Neuronal stem cell (in vitro differentiated cells): ENCODE results near the gene ARHGAP23.

Experiments
- DNase-seq: peaks from one replicate; pipeline ENCODE4 v3.0.0-alpha.2; 2013; ENCODE audit warnings: low spot score
- H2AFZ ChIP-seq: one replicate; pipeline ENCODE4 v1.6.1; 2013; ENCODE audit warnings: mild to moderate bottlenecking, low read length, inconsistent platforms
- H2AK5ac ChIP-seq: 2 replicates; pipeline ENCODE4 v1.6.1; 2013; ENCODE audit warnings: low read depth, mild to moderate bottlenecking, inconsistent platforms, low read length, moderate library complexity, mixed read lengths
- H2BK120ac ChIP-seq: 2 replicates; pipeline ENCODE4 v1.6.1; 2013; ENCODE audit warnings: low read depth, mild to moderate bottlenecking, inconsistent platforms, low read length, moderate library complexity, mixed read lengths
- H2BK12ac ChIP-seq: one replicate; pipeline ENCODE4 v1.6.1; 2013; ENCODE audit warnings: low read length, inconsistent platforms
- H2BK15ac ChIP-seq: 2 replicates; pipeline ENCODE4 v1.6.1; 2013; ENCODE audit warnings: mild to moderate bottlenecking, low read length, inconsistent platforms, mixed read lengths
- H2BK5ac ChIP-seq: one replicate; pipeline ENCODE4 v1.6.1; 2013; ENCODE audit warnings: inconsistent platforms, mild to moderate bottlenecking, low read length, moderate library complexity
- H3K14ac ChIP-seq: one replicate; pipeline ENCODE4 v1.6.1; 2013; ENCODE audit warnings: low read length, inconsistent platforms
- H3K18ac ChIP-seq: 2 replicates; pipeline ENCODE4 v1.6.1; 2013; ENCODE audit warnings: low read length, inconsistent platforms
- H3K23ac ChIP-seq: 2 replicates; pipeline ENCODE4 v1.6.1; 2013; ENCODE audit warnings: low read depth, mild to moderate bottlenecking, mixed read lengths, low read length, inconsistent platforms; ENCODE audit not compliant: poor library complexity
- H3K27ac ChIP-seq: replicated peaks from 3 replicates; pipeline ENCODE4 v1.5.1; 2013; ENCODE audit warnings: low read length, inconsistent platforms
- H3K27me3 ChIP-seq, 3 experiments: 2 replicates each; pipeline ENCODE4 v1.6.1; 2013; ENCODE audit warnings: low read length in 3 of 3, mild to moderate bottlenecking in 2 of 3, inconsistent platforms in 1 of 3, low read depth in 1 of 3, mixed read lengths in 1 of 3, moderate library complexity in 1 of 3; ENCODE audit not compliant: control insufficient read depth in 3 of 3, insufficient read depth in 3 of 3
- H3K36me3 ChIP-seq, 2 donors: replicated peaks in 1 of 2; 2 replicates each; pipeline ENCODE4 v1.6.1; 2013; ENCODE audit warnings: low read length in 2 of 2; ENCODE audit not compliant: control insufficient read depth in 2 of 2, insufficient read depth in 2 of 2
- H3K4ac ChIP-seq: 2 replicates; pipeline ENCODE4 v1.6.1; 2013; ENCODE audit warnings: inconsistent platforms, mild to moderate bottlenecking, low read length, moderate library complexity
- H3K4me1 ChIP-seq, 2 donors: 1 replicate in 1 of 2; 2 replicates in 1 of 2; pipeline ENCODE4 v1.6.1; 2013; ENCODE audit warnings: low read length in 2 of 2, low read depth in 1 of 2; ENCODE audit not compliant: control insufficient read depth in 2 of 2, insufficient read depth in 1 of 2
- H3K4me2 ChIP-seq: one replicate; pipeline ENCODE4 v1.6.1; 2013; ENCODE audit warnings: mild to moderate bottlenecking, low read length, inconsistent platforms; ENCODE audit not compliant: insufficient read depth, poor library complexity, severe bottlenecking
- H3K4me3 ChIP-seq, 2 donors: 2 replicates each; pipeline ENCODE4 v1.5.1; 2013; ENCODE audit warnings: low read length in 2 of 2, mild to moderate bottlenecking in 2 of 2, inconsistent platforms in 1 of 2, moderate library complexity in 1 of 2
- H3K79me1 ChIP-seq: one replicate; pipeline ENCODE4 v1.6.1; 2013; ENCODE audit warnings: low read depth, mild to moderate bottlenecking, inconsistent platforms, low read length, moderate library complexity
- H3K9ac ChIP-seq: one replicate; pipeline ENCODE4 v1.6.1; 2013; ENCODE audit warnings: mild to moderate bottlenecking, low read depth, low read length, inconsistent platforms; ENCODE audit not compliant: poor library complexity
- H3K9me3 ChIP-seq, 2 donors: replicated peaks in 1 of 2; 2 replicates each; pipeline versions ENCODE3 to v1.6.1; 2013; ENCODE audit warnings: low read length in 2 of 2, mild to moderate bottlenecking in 2 of 2, inconsistent platforms in 1 of 2, low read depth in 1 of 2, mixed read lengths in 1 of 2, moderate library complexity in 1 of 2; ENCODE audit not compliant: control insufficient read depth in 2 of 2, insufficient read depth in 1 of 2
- H4K8ac ChIP-seq: one replicate; pipeline ENCODE4 v1.6.1; 2013; ENCODE audit warnings: low read depth, mild to moderate bottlenecking, inconsistent platforms, low read length, moderate library complexity
- H4K91ac ChIP-seq: one replicate; pipeline ENCODE4 v1.6.1; 2013; ENCODE audit warnings: low read length, low read depth, mild to moderate bottlenecking, inconsistent platforms; ENCODE audit not compliant: poor library complexity
- WGBS, 2 donors: extraction: QIAGEN DNeasy Blood & Tissue Kit; methylation state at CpG; one replicate each; pipeline ENCODE4 v1.1.7; 2013; ENCODE audit warnings: missing lambda C conversion rate in 2 of 2, mixed read lengths in 1 of 2; ENCODE audit not compliant: insufficient read length in 2 of 2, insufficient replicate concordance in 1 of 2; ENCODE audit errors: extremely low coverage in 2 of 2; 5-methylcytosine and 5-hydroxymethylcytosine counted together

Gene ARHGAP23

GRCh38 chr17:38461683-38462082, 33.4 kb downstream of the ARHGAP23 start:
- Histone ChIP-seq H3K14ac (no peak overlapping the region), H3K9me3 (no peaks in the 10 kb centered on the region), H3K18ac (no peak overlapping the region), H3K4me3 (no peak overlapping the region), H3K9ac (no peak overlapping the region), H3K23ac (no peak overlapping the region), H3K4me2 (no peak overlapping the region), H2BK5ac (no peak overlapping the region), H3K4ac (no peak overlapping the region), H2BK120ac (no peak overlapping the region), H2BK15ac (peak overlapping the region; percentile 81), H4K91ac (peak overlapping the region; percentile 97), H2AK5ac (no peak overlapping the region), H2AFZ (no peak overlapping the region), H4K8ac (no peak overlapping the region), H3K36me3 (peaks cover 1 to 24% of the 10 kb centered on the region in 2 donors), H3K27ac (no peak overlapping the region), H2BK12ac (no peak overlapping the region), H3K27me3 (no peaks in the 10 kb centered on the region), H3K79me1 (peaks cover 5% of the 10 kb centered on the region), H3K4me1 (peaks cover 45 to 46% of the 10 kb centered on the region in 2 donors)
- no peak for DNase-seq
- WGBS, 2 donors, result no CpG with 5 or more reads among the region's 7 CpGs

- H2AK5ac ChIP-seq, result peak overlapping the region; percentile 60
- no peak overlapping the region for H3K4ac ChIP-seq
- no CpG with 5 or more reads among the region's 8 CpGs for WGBS, 2 donors
- no peak overlapping the region for H3K4me2 ChIP-seq
- no peak overlapping the region for H2BK120ac ChIP-seq
- H3K27me3 ChIP-seq, result no peaks in the 10 kb centered on the region
- H2BK5ac ChIP-seq, result peak overlapping the region; percentile 67
- peak overlapping the region; percentile 50 for H3K9ac ChIP-seq
- no peak overlapping the region for H2AFZ ChIP-seq
- no peak overlapping the region for H3K14ac ChIP-seq
- H2BK15ac ChIP-seq, result peak overlapping the region; percentile 42
- DNase-seq, result no peak
- peak overlapping the region; percentile 77 for H2BK12ac ChIP-seq
- H3K4me1 ChIP-seq, result peaks cover 43 to 44% of the 10 kb centered on the region in 2 donors
- H3K18ac ChIP-seq, result peak overlapping the region; percentile 27
- no peak overlapping the region for H4K8ac ChIP-seq
- H3K79me1 ChIP-seq, result peaks cover 6% of the 10 kb centered on the region
- H3K27ac ChIP-seq, result no peak overlapping the region
- H3K36me3 ChIP-seq, result peaks cover 19 to 29% of the 10 kb centered on the region in 2 donors
- no peaks in the 10 kb centered on the region for H3K9me3 ChIP-seq
- peak overlapping the region; percentile 92 for H3K23ac ChIP-seq
- no peak overlapping the region for H4K91ac ChIP-seq
- H3K4me3 ChIP-seq, result no peak overlapping the region
Observed at GRCh38 chr17:38463451-38463858, 35.2 kb downstream of the ARHGAP23 start.

DNA sequence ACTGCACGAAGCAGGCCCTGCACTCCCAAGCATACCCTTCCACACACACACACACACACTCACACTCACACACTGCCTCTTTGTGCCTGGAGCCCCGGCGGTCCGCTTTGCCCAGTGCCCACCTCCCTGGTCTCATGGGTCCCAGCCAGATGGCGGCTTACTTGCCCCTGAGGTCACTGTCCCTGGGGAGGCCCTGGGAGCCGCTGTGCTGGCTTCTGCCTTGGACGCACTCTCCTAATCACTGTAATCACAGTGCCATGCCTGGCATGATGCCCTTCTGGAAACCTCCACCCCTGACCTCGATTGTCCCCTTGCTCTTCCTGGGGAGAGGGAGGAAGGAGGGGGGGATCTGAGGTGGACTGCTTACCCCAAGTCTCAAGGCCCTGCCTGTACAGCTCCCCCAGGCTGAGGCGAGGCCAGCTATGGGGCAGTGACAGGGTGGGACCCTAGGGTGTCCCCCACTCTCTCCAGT, 36.0 kb downstream of the ARHGAP23 start:
- peak overlapping the region; percentile 89 for H3K18ac ChIP-seq

GRCh38 chr17:38464723-38465390, 36.6 kb downstream of the ARHGAP23 start:
- peak overlapping the region; percentile 23 for H3K4me2 ChIP-seq
- no CpG with 5 or more reads among the region's 28 CpGs for whole genome bisulfite sequencing, 2 donors
- peak overlapping the region; percentile 94 for H2AFZ ChIP-seq
- H3K4me1 ChIP-seq, result peaks cover 29 to 30% of the 10 kb centered on the region in 2 donors
- H3K79me1 ChIP-seq, result peaks cover 6% of the 10 kb centered on the region
- H3K27me3 ChIP-seq, result no peaks in the 10 kb centered on the region
- H3K14ac ChIP-seq, result peak overlapping the region; percentile 87
- H4K91ac ChIP-seq, result no peak overlapping the region
- H3K9me3 ChIP-seq, result no peaks in the 10 kb centered on the region
- H2BK15ac ChIP-seq, result peak overlapping the region; percentile 59
- H3K23ac ChIP-seq, result no peak overlapping the region
- peak overlapping the region; percentile 19 for H2BK5ac ChIP-seq
- no peak for DNase-seq
- H2AK5ac ChIP-seq, result peak overlapping the region; percentile 95
- H4K8ac ChIP-seq, result no peak overlapping the region
- H3K18ac ChIP-seq, result peak overlapping the region; percentile 89
- no peak overlapping the region for H2BK12ac ChIP-seq
- peak overlapping the region; percentile 22 for H3K27ac ChIP-seq
- H3K36me3 ChIP-seq, result peaks cover 23 to 26% of the 10 kb centered on the region in 2 donors
- peak overlapping the region; percentile 38 for H3K4ac ChIP-seq
- H2BK120ac ChIP-seq, result peak overlapping the region; percentile 76
- H3K9ac ChIP-seq, result peak overlapping the region; percentile 68
- H3K4me3 ChIP-seq, result peak overlapping the region in 1 of 2 donors; percentile 56

More for the DNA sequence above, 36.0 kb downstream of the ARHGAP23 start:
- Histone ChIP-seq H3K4me3 (peak overlapping the region in 1 of 2 donors; percentile 56), H2AK5ac (peak overlapping the region; percentile 95), H2AFZ (peak overlapping the region; percentile 94), H3K79me1 (peaks cover 6% of the 10 kb centered on the region), H3K14ac (peak overlapping the region; percentile 87), H3K27ac (peak overlapping the region; percentile 4), H4K91ac (peak overlapping the region; percentile 77), H3K36me3 (peaks cover 26% of the 10 kb centered on the region in 2 donors), H2BK120ac (peak overlapping the region; percentile 76), H2BK15ac (peak overlapping the region; percentile 59), H4K8ac (peak overlapping the region; percentile 48), H3K4me2 (no peak overlapping the region), H3K4me1 (peaks cover 35 to 36% of the 10 kb centered on the region in 2 donors), H3K9ac (peak overlapping the region; percentile 79), H2BK5ac (peak overlapping the region; percentile 19), H3K27me3 (no peaks in the 10 kb centered on the region), H3K23ac (peak overlapping the region; percentile 92), H3K9me3 (no peaks in the 10 kb centered on the region), H2BK12ac (no peak overlapping the region), H3K4ac (no peak overlapping the region)
- DNase-seq, result no peak
- WGBS, 2 donors, result no CpG with 5 or more reads among the region's 9 CpGs
